HG02798 (cell line): ENCODE measurements around the gene GALNT9.

Source experiments
- ATAC-seq: cut with Tn5 transposase; IDR thresholded peaks from one replicate; pipeline ENCODE4 v1.9.1; 2021; ENCODE audit warnings: mild to moderate bottlenecking; ENCODE audit not compliant: unreplicated experiment, poor library complexity

Gene GALNT9

DNA sequence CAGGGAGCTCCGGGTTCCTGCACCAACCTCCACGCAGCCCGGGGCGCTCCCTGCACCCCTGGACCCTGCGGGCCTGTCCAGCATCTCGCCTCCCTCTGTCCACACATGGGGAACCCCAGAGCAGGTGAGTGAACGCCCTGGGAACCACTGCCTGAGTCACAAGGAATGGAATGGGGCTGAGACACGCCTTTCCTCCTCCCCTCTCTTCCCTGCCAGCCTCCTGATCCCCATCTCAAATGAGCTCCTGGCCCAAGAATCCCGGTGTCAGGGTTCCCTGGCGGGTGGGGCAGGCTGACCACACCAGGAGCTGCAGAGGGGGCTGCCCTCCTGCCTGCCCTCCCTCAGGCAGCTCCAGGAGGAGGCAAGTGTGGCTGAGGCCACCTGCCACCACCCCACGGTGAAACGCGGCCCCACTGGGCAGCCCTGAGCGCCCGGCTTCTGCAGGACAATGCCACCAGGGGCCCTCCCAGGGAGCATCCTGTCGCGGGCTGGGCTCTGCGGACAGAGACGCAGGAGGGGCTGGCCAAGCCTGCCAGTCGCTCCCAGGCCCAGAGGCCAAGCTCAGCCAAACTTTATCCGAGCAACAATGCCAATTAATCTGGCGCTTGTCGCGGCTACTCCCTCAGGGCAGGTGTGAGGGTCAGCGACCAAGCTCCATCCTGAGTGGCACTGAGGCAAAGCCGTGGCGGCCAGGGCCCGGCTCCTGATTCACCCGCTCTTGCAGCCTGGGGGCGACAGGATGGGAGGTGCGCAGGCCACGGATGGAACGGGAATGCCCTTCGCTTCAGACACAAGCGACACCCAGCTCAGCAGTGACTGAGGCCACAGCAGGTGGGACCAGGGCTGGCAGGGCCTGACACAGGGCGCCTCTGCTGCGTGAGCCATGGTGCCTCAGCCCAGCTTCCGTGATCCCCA lies 44.3 kb downstream of the GALNT9 start:
- no peak for ATAC-seq

- ATAC-seq = no peak
These were observed 45.1 kb downstream of the GALNT9 start for GRCh38 chr12:132284071-132284826.

GRCh38 chr12:132282950-132283771 lies 46.2 kb downstream of the GALNT9 start:
- no peak for ATAC-seq

- no peak for ATAC-seq
These were observed 47.1 kb downstream of the GALNT9 start for GRCh38 chr12:132282031-132282949.

DNA sequence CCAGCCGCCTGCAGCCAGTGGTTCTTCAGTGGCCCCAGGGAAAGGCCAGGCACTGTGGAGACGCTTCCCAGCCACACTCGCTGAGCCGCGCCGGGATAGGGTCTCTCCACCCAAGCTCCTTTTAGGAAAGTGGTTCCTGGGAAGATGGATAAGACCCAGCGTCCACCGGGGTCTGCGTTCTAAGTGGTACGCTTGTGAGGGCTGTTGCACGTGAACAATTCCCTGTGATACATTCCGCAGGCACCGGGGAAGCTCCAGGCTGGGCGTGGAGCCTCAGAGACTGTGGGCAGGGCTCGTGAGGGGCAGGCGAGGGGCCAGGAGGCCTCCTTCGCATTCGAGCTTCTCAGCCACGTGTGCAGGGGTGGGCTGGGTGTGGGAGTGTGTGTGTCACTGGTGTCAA lies 48.4 kb downstream of the GALNT9 start:
- no peak for ATAC-seq

GRCh38 chr12:132280406-132280805 lies 49.0 kb downstream of the GALNT9 start:
- ATAC-seq = no peak

DNA sequence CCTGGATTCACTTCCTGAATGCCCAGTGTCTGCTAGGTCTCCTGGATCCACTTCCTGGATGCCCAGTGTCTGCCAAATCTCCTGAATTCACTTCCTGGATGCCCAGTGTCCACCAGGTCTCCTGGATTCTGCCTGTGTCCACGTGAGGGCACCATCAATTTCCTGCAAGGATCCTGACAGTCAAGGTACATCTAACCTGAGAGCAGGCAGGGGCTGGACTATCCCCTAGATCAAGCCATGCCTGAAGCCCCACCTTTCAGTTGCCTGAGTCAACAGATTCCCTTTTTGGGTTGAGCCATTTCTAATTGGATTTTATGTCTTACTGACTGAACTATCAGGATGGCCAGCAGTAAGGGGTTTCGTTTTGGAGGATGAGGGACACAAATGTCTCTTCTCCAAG lies 49.5 kb downstream of the GALNT9 start:
- no peak for ATAC-seq

DNA sequence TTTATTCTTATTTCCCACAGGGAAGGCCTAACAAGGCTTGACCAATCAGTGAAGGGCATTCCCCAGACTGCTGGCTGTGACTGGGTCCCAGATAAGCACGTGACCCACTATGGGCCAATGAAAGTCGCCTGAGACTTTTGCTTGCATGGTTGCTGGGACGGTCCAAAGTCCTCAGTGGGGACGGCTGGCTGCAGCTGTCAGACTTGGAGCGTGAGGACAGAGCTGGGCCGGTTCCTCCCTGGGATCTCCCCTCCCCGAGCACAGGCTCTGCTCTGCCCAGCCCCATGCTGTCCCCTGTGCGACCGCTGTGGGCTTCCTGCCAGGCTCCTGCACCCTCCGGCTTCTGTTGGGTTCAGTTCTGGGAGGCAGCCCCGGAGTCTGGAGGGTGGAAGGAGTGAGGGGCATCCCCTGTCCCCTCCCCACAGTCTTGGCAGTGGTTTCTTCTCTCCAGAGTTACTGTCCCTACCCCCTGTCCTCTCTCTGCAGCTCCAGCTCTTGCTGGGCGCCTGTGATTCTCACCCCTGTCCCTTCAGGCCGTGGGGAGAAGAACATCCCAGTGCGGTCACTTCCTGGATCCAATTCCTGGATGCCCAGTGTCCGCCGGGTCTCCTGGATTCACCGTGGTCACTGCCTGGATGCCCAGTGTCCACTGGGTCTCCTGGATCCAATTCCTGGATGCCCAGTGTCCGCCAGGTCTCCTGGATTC lies 50.1 kb downstream of the GALNT9 start:
- ATAC-seq = no peak

- no peak for ATAC-seq
These were observed 50.8 kb downstream of the GALNT9 start for GRCh38 chr12:132278401-132279183.

DNA sequence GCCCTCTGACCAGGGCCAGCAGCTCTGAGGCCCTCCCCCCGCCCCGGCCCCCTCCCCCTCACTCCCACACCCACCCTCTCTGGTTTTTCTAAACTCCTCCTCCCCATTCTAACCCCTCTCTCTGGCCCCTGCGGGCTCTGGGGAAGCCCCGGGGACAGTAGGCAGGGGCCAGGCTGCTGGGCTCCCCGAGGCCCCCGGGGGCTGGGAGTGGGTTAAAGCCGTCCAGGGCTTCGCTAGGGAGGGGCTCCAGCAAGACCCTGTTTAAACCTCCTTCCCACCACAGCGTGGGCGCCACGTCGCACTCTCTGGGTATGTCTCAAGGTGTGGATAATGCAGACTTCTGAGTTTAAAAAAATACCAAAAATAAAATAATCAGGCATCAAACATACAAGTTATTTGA lies 51.4 kb downstream of the GALNT9 start:
- no peak for ATAC-seq

DNA sequence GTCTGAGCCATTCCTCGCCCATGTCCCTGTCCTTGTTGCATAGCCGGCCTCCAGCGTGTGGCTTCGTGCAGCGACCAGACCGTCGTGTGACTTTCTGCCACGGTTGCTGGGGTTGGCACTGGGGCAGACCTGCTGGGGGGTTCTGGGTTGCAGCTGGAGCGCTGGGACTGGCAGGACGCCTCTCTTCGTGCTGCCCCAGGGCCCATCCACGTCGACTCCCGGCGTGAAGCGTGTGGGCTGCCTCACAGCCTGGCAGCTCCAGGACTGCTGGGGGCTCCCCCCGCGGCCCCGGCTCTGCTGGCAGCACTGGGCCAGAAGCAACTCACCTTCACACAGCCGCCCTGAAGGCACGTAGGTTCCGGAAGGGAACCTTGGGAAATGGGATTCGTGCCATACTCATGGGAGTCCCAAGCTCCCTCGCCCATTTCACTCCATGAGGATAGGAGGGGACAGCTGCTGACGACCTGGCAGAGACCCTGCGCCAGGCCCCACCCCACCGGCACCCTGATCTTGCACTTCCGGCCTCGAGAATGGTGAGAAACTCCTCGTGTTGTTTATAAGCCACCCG lies 51.9 kb downstream of the GALNT9 start:
- no peak for ATAC-seq

- ATAC-seq = no peak
These were observed 52.5 kb downstream of the GALNT9 start for GRCh38 chr12:132276827-132277373.

- ATAC-seq = no peak
These were observed 53.1 kb downstream of the GALNT9 start for GRCh38 chr12:132276066-132276826.

GRCh38 chr12:132275631-132276030 lies 53.8 kb downstream of the GALNT9 start:
- no peak for ATAC-seq

DNA sequence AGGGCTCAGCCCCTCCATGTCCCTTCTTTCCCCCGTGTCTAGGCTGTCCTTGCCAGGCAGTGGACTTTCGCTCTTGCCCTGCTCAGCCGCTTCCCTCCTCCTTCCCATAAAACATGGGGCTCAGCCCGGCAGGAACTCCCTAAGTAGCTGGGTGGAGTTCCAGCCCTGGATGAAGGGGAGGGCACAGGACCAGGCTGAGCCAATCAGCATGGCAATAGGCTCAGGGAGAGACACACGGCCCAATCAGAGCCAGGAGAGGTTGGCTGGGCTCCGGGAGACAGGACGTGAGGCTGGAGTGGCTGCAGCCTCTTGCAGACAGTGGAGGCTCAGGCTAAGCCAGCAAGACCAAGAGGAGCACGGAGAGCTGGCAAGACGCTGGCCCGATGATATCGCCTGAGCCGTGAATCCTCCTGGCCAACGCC lies 54.3 kb downstream of the GALNT9 start:
- no peak for ATAC-seq

GRCh38 chr12:132273992-132274334 lies 55.4 kb downstream of the GALNT9 start:
- no peak for ATAC-seq

GRCh38 chr12:132272711-132273110 lies 56.7 kb downstream of the GALNT9 start:
- ATAC-seq = no peak
